HG02588 (cell line): Measurements from ENCODE around the gene RPRD1B.

ENCODE experiments used
- ATAC-seq: cut with Tn5 transposase; IDR thresholded peaks from one replicate; pipeline ENCODE4 v1.9.1; 2021; ENCODE audit warnings: mild to moderate bottlenecking, moderate library complexity; ENCODE audit not compliant: unreplicated experiment

The RPRD1B gene

GRCh38 chr20:38132910-38133501 is 99.5 kb downstream of the RPRD1B start:
- ATAC-seq: no peak

GRCh38 chr20:38133680-38134426 is 100.3 kb downstream of the RPRD1B start:
- ATAC-seq: no peak

GRCh38 chr20:38134427-38135270 is 101.1 kb downstream of the RPRD1B start:
- no peak for ATAC-seq

GRCh38 chr20:38135271-38135650 is 101.7 kb downstream of the RPRD1B start:
- no peak for ATAC-seq

GRCh38 chr20:38135651-38136420 is 102.3 kb downstream of the RPRD1B start:
- no peak for ATAC-seq

- ATAC-seq: no peak
These were observed 103.1 kb downstream of the RPRD1B start for GRCh38 chr20:38136421-38137245.

- ATAC-seq: no peak
These were observed 104.0 kb downstream of the RPRD1B start for GRCh38 chr20:38137441-38138037.

GRCh38 chr20:38138086-38138778 is 104.7 kb downstream of the RPRD1B start:
- ATAC-seq: no peak

- no peak for ATAC-seq
These were observed 105.8 kb downstream of the RPRD1B start for GRCh38 chr20:38139156-38139912.

- ATAC-seq: no peak
These were observed 106.6 kb downstream of the RPRD1B start for GRCh38 chr20:38139977-38140753.

- no peak for ATAC-seq
These were observed 107.8 kb downstream of the RPRD1B start for GRCh38 chr20:38141204-38141888.
